MCF 10A (cell line): ENCODE measurements around the gene SPINT2. TPM values are rescaled to one million over a fixed set of nuclear protein-coding genes. Genes with fewer than 3 reads are reported as not detected.

Source experiments
- BruUV-seq: library from RNA; stranded (reverse); fragments of 400-500 nt; replicated peaks from 2 replicates; lab custom pipeline; 2021; lab: Mats Ljungman, UMichigan
- CTCF ChIA-PET: fragments of 300-600 bp; sonication (Branson Sonifier 250); formaldehyde crosslinking; extraction: SDS; loops from one replicate; lab custom pipeline; 2021; ENCODE audit warnings: antibody characterized with exemption, inconsistent platforms; lab: Yijun Ruan, JAX
- POLR2A ChIA-PET: fragments of 300-600, 350-650 bp; sonication (Branson Sonifier 250); formaldehyde crosslinking; extraction: SDS; loops from one replicate; lab custom pipeline; 2020; ENCODE audit warnings: antibody characterized with exemption, inconsistent platforms; lab: Yijun Ruan, JAX
- DNase-seq: peaks from one replicate; pipeline ENCODE4 v3.0.0-alpha.2; 2018; ENCODE audit not compliant: unreplicated experiment
- H3K27ac Mint-ChIP-seq: one replicate; pipeline ENCODE4 v1.8.0; 2022; ENCODE audit warnings: mild to moderate bottlenecking, low read depth, mixed read lengths; ENCODE audit not compliant: unreplicated experiment
- H3K27me3 Mint-ChIP-seq: one replicate; pipeline ENCODE4 v1.8.0; 2022; ENCODE audit warnings: mixed read lengths; ENCODE audit not compliant: insufficient read depth, unreplicated experiment
- H3K36me3 Mint-ChIP-seq: one replicate; pipeline ENCODE4 v1.8.0; 2022; ENCODE audit warnings: mild to moderate bottlenecking, moderate library complexity, mixed read lengths; ENCODE audit not compliant: insufficient read depth, unreplicated experiment
- H3K4me1 Mint-ChIP-seq: one replicate; pipeline ENCODE4 v1.8.0; 2022; ENCODE audit warnings: mixed read lengths; ENCODE audit not compliant: insufficient read depth, unreplicated experiment
- H3K4me3 Mint-ChIP-seq: one replicate; pipeline ENCODE4 v1.8.0; 2022; ENCODE audit warnings: mild to moderate bottlenecking, moderate library complexity, mixed read lengths; ENCODE audit not compliant: unreplicated experiment
- H3K9me3 Mint-ChIP-seq: one replicate; pipeline ENCODE4 v1.8.0; 2022; ENCODE audit warnings: mixed read lengths; ENCODE audit not compliant: unreplicated experiment
- CTCF ChIP-seq: fragments of 200-600 bp; IDR thresholded peaks from one replicate; pipeline ENCODE4 v1.8.0; 2022; ENCODE audit warnings: antibody characterized with exemption, mild to moderate bottlenecking; ENCODE audit not compliant: unreplicated experiment
- intact Hi-C: fragments of 100-400 bp; cut with micrococcal nuclease; formaldehyde crosslinking; loops from 2 replicates; pipeline ENCODE4 v1.14.1; 2022
- total RNA-seq: library from RNA; stranded (reverse); gene quantifications from 2 replicates; pipeline ENCODE4 v1.2.3, GENCODE V29; 2022

The SPINT2 gene
- total RNA-seq, 1 experiment from 2014 or later, result 333 TPM

- Mint-ChIP-seq H3K4me1 (peaks cover 15% of the 10 kb centered on the region), H3K27me3 (no peaks in the 10 kb centered on the region), H3K27ac (peak within 1 kb of the TSS; percentile 88), H3K9me3 (no peaks in the 10 kb centered on the region), H3K4me3 (peak within 1 kb of the TSS; percentile 82), H3K36me3 (peaks cover 5% of the 10 kb centered on the region)
- no TSS peak for BruUV-seq
- intact Hi-C loops, result loop anchor here (1.0 kb wide), 1 partner anchor 11 kb away; no protein-coding TSS in a partner anchor
- CTCF ChIA-PET, result interaction anchor here (1.0 kb wide), 1 partner anchor 72 kb away, joined by 3 read pairs; no protein-coding TSS in a partner anchor
- no peak for TF ChIP-seq CTCF
- DNase-seq, result peak; percentile 98
- POLR2A ChIA-PET, result interaction anchor here (0.9 to 4.2 kb wide), 3 partner anchors 11 to 50 kb away, joined by 4 to 21 read pairs (median 10); partner anchors contain the start of gene C19orf33
Measured at GRCh38 chr19:38315657-38316476, 51.5 kb downstream of the SPINT2 start, which contains the start of gene YIF1B. YIF1B (minus strand) TSS chr19:38315947; CDS start chr19:38315917, 30 bp downstream.

- peaks cover 5% of the 10 kb centered on the region for H3K36me3 Mint-ChIP-seq
- peak overlapping the region; percentile 88 for H3K27ac Mint-ChIP-seq
- H3K9me3 Mint-ChIP-seq, result no peaks in the 10 kb centered on the region
- no peak for TF ChIP-seq CTCF
- H3K27me3 Mint-ChIP-seq, result no peaks in the 10 kb centered on the region
- peak overlapping the region; percentile 82 for H3K4me3 Mint-ChIP-seq
- peaks cover 21% of the 10 kb centered on the region for H3K4me1 Mint-ChIP-seq
- ChIA-PET POLR2A (interaction anchor here (0.9 kb wide), 1 partner anchor 12 kb away, joined by 4 read pairs; the partner anchor contains the start of gene C19orf33), CTCF (interaction anchor here (0.5 kb wide), 1 partner anchor 132 kb away, joined by 3 read pairs; no protein-coding TSS in a partner anchor)
- BruUV-seq, result no TSS peak
- intact Hi-C loops, result no loop called here
- DNase-seq, result no peak
Measured at GRCh38 chr19:38316477-38317067, 52.2 kb downstream of the SPINT2 start.

GRCh38 chr19:38317104-38317612 is 52.8 kb downstream of the SPINT2 start:
- no peak for DNase-seq
- CTCF ChIA-PET, result interaction anchor here (0.5 kb wide), 1 partner anchor 132 kb away, joined by 3 read pairs; no protein-coding TSS in a partner anchor
- Mint-ChIP-seq H3K9me3 (no peaks in the 10 kb centered on the region), H3K27ac (no peak overlapping the region), H3K4me3 (peak overlapping the region; percentile 60), H3K27me3 (no peaks in the 10 kb centered on the region), H3K4me1 (peaks cover 27% of the 10 kb centered on the region), H3K36me3 (peaks cover 5% of the 10 kb centered on the region)
- intact Hi-C loops, result no loop called here
- TF ChIP-seq CTCF, result no peak
- no TSS peak for BruUV-seq
- POLR2A ChIA-PET, result interaction anchor here (0.9 to 4.6 kb wide), 2 partner anchors 13 kb away, joined by 4 to 49 read pairs; partner anchors contain the start of gene C19orf33
